ENCODE data around the gene ADAMTS2.

ADAMTS2 gene

GRCh38 chr5:179187229-179187678 is 158.0 kb downstream of the ADAMTS2 start:
- no peak for DNase-seq

- no peak for DNase-seq
These were observed 158.5 kb downstream of the ADAMTS2 start for GRCh38 chr5:179186801-179187200.

DNA sequence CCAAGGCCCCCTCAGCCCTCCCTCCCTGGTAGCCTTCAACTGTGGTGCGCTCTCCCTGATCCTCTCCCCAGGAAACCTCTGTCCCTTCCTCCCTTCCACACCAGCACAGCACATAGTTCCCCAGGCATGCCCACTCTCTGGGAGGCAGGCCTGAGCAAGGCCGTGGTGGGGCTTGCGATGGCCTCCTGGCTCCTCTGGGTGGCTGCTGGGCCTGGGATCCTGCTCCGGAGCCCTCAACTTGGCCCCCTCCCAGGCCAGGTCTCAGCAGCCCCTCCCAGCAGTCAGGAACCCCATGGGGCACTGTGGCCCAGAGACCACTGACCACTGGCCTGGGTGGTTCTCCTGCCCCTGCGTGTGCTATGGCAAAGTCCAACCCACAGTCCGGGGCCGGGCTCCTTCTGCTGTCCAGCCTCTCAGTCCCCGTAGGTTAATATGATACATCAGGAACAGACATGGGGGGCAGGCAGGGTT is 159.3 kb downstream of the ADAMTS2 start:
- no peak for DNase-seq

DNA sequence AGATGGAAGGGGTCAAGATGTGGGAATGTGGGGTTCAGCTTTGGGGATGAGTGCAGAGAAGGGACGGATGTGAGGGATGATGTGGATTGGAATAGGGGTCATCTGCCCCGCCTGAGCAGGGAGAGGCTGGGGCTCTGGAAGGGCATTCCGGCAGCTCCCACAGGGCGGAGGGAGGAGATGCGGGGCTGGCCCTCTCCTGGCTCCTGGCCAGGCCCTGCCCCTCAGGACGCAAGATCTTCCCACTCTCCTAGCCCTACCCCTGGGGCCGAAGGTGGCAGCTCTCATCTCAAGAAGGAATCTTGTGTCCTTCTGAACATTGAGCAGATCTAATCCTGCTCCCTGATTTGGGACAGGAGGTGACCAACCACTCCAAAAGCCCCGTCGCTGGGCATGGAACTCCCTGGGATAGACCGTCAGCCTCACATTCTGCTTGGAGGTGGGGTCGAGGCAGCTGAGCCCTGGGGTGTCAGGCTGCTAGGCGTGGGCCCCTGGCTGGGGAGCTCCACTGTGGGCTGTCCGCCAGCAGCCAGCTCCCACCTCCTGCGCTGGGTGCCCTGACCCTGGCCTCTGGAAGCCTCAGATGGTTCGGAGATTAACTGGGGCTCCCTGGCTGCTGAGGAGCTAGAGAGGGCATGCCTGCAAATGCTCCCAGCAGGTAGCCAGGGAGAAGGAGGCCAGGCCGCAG is 159.9 kb downstream of the ADAMTS2 start:
- DNase-seq: no peak

GRCh38 chr5:179184521-179185050 is 160.7 kb downstream of the ADAMTS2 start:
- no peak for DNase-seq

DNA sequence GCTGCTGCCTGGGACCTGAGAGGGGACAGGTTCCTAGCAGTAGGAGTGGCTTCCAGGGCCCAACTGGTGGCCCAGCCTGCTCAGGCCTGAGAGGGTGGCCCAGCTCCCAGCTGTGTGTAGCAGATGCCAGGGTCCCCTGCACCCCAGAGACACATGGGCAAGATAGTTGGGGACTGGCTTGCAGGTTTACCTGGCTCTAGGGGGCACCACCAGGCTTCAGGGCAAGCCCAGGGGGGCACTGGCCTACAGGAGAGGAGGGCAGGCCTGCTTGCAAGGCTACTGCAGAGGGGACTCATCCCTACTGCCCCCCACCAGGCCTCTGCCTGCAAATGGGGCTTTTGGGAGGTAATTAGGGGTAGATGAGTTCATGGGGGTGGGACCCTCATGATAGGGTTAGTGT is 161.8 kb downstream of the ADAMTS2 start:
- DNase-seq: no peak

DNA sequence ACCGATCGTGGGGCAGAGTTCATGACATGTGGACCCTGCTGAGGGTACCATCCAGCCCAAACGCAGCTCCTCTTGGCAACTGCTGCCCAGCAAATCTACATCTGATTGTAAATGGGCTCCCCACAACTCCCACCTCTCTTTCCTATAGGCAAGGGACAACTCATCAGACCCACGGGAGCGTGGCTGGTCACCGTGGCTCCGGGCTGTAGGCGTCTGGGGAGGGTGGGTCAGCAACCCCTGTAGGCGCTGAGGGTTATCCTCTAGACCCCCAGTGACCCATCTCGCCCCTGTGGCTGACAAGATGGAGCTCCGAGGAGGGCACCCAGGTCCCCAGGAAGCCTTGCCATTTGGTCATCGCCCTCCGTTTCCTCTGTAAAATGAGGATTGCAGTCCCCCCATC is 162.7 kb downstream of the ADAMTS2 start:
- DNase-seq: no peak

DNA sequence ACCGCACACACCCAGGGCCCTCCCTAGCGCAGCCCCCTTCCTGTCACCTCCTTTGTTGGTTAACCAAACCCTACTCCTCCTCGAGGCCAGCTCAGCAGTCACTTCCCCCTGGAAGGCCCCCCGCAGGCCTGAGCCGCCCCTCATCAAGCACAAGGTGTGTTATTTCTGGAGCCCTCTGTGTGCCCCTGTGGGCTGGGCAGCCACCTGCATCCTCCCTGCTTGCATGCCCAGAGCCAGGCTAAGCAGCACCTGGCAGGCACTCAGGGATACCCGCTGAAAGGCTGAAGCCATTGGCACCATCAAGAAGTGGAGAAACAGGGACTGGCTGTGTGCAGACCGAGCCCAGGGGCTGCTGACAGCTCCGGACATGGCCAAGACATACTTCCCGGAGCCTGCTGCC is 163.3 kb downstream of the ADAMTS2 start:
- no peak for DNase-seq

DNA sequence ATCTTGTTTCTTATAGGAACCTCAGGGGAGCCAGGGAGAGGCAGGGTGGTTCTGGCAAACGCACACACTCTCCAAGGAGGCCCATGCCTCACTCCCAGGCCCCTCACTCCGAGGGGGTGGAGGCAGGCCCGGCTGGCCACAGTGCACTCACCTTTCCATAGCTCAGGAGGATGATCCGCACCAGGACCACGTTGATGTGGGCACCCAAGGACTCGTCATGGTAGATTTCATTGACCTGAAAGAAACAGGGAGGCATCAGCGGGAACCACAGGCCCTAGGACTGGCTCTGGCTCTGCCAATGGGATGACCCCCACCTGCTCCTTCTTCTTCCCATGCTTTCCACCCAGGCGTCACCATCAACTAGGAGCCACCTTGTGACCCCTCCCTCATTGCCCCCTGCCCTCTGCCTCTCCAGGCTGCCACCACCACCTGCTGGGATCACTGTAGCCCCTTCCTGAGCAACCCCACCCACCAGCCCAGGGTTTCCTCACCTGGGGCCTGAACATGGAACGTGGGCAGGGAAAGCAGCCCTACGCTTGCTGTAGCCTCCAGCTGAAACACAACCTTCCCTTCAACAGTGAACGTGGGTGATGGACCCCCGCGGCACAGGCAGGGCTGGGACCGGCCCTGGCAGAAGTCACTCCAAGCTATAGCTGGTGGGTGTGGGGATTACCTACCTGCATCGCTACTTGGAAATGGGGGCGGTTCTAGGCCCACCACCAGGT is 164.2 kb downstream of the ADAMTS2 start:
- no peak for DNase-seq

GRCh38 chr5:179180061-179180610 is 165.1 kb downstream of the ADAMTS2 start:
- DNase-seq: no peak

DNA sequence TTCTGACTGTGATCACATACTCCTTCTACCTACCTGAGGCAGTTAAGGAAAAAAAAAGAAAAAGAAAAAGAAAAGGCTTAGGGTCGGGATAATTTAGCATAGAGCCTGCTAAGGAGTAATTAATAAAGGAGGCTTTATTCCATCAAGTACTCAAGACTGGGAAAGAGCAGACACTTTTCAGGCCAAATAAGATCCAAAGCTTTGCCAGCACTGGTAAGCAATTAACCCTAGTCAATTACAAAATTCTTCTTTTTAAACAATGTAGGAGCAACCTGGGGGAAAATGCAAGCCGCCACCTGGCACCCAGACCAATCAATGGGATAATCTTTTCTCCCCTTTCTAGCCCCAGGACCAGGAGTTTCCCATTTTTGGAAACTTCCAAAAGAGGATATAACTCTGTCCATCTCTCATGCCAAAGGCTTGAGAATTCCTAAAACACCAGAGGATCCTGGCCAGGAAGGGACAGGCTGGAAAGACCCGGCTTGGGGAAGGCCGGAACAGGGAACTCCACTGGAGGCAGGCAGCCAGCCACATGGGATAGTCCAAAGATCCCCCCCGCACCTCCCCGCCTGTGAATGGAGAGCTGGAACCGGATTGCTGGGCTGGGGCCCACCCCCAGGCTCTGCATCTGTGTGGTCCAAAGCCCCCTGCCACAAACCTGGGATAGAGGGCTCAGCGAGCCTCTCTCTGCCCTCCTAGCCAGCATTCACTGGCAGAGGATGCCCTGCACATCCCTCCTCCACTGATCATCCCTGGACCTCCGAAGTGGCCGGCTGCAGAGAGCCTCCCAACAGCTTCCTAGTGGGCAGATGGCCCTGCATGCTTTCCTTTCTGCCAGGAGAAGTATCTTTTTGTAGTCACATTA is 167.3 kb downstream of the ADAMTS2 start:
- DNase-seq: no peak

DNA sequence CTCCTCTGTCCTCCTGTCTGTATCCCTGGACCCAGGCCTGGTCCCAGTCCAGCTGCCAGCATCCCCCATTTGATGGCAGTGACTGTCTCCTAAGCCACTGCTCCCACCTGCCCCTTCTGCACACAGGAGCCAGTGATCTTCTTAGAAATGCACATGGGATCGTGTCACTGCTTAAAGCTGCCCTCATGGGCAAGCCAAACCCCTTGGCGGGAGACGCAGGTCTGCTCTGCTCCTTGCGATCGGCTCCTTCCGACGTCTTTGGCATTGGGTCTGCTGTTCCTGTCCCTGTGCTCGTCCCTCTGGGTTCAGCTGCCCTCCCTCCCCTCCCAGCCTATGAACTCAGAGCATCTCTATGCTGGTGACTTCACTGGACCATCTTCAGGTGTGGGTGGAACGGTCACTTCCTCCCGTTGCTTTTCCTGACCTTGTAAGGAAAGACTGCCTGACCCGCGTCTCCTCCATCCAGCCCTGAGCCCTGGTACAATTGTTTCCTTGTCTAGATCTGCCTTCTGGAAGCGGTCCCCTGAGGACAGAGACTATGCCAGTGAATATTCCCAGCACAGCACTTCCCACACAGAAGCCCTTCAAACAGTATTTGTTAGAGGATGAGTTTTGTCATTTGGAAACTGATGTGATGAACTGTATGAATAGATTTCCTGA is 168.6 kb downstream of the ADAMTS2 start:
- DNase-seq: no peak

DNA sequence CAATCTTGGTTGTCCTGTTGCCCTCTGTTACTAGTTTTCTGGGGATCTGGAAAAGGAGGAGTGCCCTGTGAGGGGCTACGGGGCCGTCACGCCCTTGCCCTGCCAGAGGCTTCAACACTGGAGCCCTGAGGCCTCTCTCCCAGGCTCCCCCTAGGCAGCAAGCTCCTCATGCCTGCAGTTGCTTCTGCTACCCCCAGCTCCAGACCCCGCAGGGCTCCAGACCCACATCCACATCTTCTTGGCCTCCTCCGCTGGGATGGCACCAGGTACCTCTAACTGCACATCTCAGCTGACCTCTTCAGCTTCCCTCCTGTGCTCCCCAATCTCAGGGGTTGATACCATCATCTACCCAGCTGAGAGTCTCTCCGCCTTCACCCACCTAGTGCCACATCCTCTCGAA is 169.1 kb downstream of the ADAMTS2 start:
- DNase-seq: no peak

DNA sequence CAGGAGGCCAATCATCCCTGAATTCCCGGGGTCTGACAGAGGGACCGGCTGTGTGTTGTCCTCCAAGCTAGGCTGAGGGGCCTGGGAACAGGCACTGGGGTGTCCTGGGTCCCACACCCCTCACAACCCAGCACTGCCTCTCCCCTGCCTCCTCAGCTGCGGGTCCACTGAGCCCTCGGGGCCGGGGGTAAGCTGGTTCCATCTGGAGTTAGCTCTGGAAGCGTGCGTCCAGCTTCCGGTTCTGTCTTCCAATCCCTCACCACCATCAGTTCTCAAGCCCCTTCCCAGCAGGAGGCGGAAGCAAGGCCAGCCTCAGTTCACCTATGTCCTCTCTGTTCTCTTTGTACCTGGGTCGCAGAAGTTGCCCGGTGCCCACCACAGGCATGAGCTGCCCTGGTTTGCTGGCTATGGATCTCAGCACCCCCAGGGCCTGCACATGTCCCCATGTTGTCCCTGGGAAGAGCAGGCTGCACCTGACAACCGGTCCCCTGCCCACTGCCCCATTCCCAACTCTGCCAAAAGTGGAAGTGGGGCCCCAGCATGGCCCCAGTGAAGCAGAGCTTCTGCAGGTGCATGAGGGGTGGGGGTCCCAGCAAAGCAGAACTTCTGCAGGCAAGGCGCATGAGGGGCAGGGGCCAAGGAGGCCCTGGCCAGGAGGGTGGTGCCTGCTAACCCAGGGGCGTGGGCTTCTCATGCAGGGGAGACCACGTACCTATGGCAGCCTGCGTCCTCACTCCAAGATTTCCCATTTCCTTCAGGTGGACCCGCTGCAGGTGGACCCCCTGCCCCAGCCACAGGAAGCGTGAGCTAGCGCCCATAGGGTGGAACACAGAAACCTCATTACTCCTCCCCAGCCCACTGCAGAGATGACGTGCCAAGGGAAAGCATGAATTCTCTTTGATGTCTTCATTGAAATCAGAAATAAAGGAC is 173.2 kb downstream of the ADAMTS2 start:
- no peak for DNase-seq

DNA sequence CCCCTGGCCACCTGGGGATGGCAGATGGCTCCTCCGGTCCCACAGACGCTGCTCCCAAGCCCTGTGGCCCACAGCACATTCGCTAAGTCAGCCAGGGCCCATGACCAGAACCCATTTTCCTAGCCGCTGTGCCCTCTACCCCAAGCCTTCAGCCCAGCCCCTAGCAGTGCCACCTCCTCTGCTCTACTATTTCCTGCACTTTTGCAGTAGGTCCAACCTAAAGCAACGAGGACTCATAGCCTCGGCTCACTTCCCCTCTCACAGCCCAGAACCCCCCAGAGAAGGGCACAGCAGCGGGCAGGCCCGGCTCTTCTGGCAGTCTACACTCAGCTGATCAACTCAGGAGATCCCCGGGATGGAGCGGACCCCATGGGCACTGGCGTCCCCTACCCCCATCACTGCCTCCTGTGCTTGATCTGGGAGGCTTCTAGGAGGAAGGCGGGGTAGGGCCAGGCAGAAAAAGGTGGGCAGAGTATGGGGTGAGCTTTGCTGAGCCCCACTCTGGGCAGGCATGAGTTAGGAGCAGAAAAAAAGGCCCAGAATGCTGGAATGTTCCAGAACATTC is 173.9 kb downstream of the ADAMTS2 start:
- DNase-seq: no peak

GRCh38 chr5:179170606-179171005 is 174.7 kb downstream of the ADAMTS2 start:
- no peak for DNase-seq

GRCh38 chr5:179169836-179170235 is 175.4 kb downstream of the ADAMTS2 start:
- DNase-seq: no peak

GRCh38 chr5:179168664-179169063 is 176.6 kb downstream of the ADAMTS2 start:
- DNase-seq: no peak

DNA sequence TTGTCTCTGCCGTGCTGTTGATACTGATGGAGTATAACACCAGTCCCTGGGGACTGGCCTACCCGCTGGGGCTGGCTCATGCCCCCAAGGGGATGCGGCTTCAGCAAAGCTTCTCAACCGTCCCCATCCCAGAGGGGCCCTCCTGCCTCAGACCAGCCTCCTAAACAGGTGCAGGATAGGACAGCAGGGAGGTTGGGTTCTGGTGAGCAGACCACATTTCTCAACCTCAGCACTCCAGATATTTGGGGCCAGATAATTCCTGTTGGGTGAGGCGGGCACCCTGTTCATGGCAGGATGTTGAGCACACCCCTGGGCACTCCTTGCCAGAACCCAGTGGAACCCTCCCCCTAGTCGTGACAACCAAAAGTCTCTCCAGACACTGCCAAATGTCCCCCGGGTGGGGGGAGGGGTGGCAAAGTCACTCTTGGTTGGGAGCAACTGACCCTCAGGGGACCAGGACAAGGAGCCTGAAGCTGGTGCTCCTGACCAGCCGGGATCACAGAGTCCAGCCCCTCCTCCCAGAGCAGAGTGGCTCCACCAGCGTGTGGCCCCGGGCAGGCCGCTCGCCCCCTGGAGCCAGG is 177.3 kb downstream of the ADAMTS2 start:
- DNase-seq: no peak
